Lower leg skin (tissue), 3 donors: ENCODE measurements around the gene TUBA4B.

Experiments
- POLR2A ChIP-seq, 2 donors: fragments of 450-650 bp; IDR thresholded peaks; one replicate each; pipeline ENCODE4 v1.6.1; 2016 to 2017; ENCODE audit warnings: antibody characterized with exemption in 2 of 2, mild to moderate bottlenecking in 1 of 2, moderate library complexity in 1 of 2
- TF ChIP-seq, protein P1 (sequence below), 3 donors: fragments of 450-650 bp; IDR thresholded peaks; one replicate each; pipeline ENCODE4 v1.5.1; 2016; ENCODE audit warnings: antibody characterized with exemption in 3 of 3, mild to moderate bottlenecking in 3 of 3, moderate library complexity in 2 of 3

DNA sequence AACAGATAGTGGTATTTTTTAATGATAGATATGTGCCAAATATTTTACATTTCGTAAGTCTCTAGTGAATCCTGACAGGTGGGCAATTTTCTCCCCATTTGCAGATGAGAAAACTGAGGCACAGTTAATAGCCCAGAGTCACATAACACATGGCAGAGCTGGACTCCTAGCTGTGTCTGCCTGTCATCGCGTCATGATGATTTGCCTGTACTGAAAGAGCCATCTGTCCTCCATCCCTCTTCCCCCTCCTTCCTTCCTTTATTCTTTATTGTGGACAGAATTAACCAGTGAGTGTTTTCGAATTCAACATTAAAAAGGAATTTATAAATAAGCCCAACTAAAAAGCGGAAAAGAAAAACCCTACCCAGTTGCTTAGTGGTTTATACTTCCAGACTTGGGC, 29.3 kb downstream of the TUBA4B start:
- TF ChIP-seq, protein P1, sequence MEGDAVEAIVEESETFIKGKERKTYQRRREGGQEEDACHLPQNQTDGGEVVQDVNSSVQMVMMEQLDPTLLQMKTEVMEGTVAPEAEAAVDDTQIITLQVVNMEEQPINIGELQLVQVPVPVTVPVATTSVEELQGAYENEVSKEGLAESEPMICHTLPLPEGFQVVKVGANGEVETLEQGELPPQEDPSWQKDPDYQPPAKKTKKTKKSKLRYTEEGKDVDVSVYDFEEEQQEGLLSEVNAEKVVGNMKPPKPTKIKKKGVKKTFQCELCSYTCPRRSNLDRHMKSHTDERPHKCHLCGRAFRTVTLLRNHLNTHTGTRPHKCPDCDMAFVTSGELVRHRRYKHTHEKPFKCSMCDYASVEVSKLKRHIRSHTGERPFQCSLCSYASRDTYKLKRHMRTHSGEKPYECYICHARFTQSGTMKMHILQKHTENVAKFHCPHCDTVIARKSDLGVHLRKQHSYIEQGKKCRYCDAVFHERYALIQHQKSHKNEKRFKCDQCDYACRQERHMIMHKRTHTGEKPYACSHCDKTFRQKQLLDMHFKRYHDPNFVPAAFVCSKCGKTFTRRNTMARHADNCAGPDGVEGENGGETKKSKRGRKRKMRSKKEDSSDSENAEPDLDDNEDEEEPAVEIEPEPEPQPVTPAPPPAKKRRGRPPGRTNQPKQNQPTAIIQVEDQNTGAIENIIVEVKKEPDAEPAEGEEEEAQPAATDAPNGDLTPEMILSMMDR (IDR thresholded peaks at IDR 0.05), result no peak
- no peak for TF ChIP-seq POLR2A (IDR thresholded peaks at IDR 0.05)
